ENCODE results near the gene COQ4. TPM values are rescaled to one million over a fixed set of nuclear protein-coding genes. Genes with fewer than 3 reads are reported as not detected.
"Not testable (repeated sequence)": the region's sequence is repeated elsewhere in the genome, so short reads cannot be mapped to it uniquely, and the experiment has no call there.

The COQ4 gene
- total and polyA plus RNA-seq, 2 experiments from 2014 or later, result 35.3 to 37.0 TPM

- H3K4me3 ChIP-seq, result no peak overlapping the region
- no peak for TF ChIP-seq POLR2AphosphoS5 (IDR thresholded peaks at IDR 0.05; ENCODE audit: low read depth)
- no peaks in the 10 kb centered on the region for H3K36me3 ChIP-seq (ENCODE audit: insufficient read depth)
- H4K20me1 ChIP-seq (replicated peaks; ENCODE audit: insufficient read depth), result peaks cover 6% of the 10 kb centered on the region; the same call in 1 of the 2 replicates
- no peaks in the 10 kb centered on the region for H3K9me2 ChIP-seq (ENCODE audit: insufficient read depth)
- no peak overlapping the region for H2AFZ ChIP-seq
- Mint-ChIP-seq H3K27ac (no peak overlapping the region), H3K9me3 (0 out of 3 replicates have a peak, but pooled peaks cover 3% of the 10 kb centered on the region), H3K4me1 (peaks cover 4% of the 10 kb centered on the region; the same call in 2 of the 3 replicates), H3K4me3 (no peak overlapping the region), H3K27me3 (ENCODE audit: insufficient read depth, low read depth, poor library complexity) (peaks cover 14% of the 10 kb centered on the region), H3K36me3 (ENCODE audit: low read depth) (no peaks in the 10 kb centered on the region; the same call in 2 of the 3 replicates)
- DNase-seq (ENCODE audit: low spot score) (no peak), ATAC-seq (no peak)
- no peak overlapping the region for H3K4me2 ChIP-seq
- H3K27me3 ChIP-seq (ENCODE audit: insufficient read depth), result no peaks in the 10 kb centered on the region
- no peaks in the 10 kb centered on the region for H3K4me1 ChIP-seq (ENCODE audit: insufficient read depth)
- peaks cover 12% of the 10 kb centered on the region; the same call in 1 of the 2 replicates for H3F3A ChIP-seq (replicated peaks; ENCODE audit: low read depth)
- no peaks in the 10 kb centered on the region for H3K79me2 ChIP-seq (replicated peaks; ENCODE audit: insufficient read depth)
- H3K27ac ChIP-seq (ENCODE audit: low read depth), result no peak overlapping the region
Observed at GRCh38 chr9:128337936-128338335, 15.3 kb downstream of the COQ4 start.

GRCh38 chr9:128338852-128339614, 16.4 kb downstream of the COQ4 start:
- H4K20me1 ChIP-seq (replicated peaks; ENCODE audit: insufficient read depth); H3K9me3 Mint-ChIP-seq; H3K4me1 Mint-ChIP-seq; H3K4me1 ChIP-seq (ENCODE audit: insufficient read depth); H3K27ac ChIP-seq (ENCODE audit: low read depth); ATAC-seq; H3K27ac Mint-ChIP-seq; H3K4me3 ChIP-seq; H3K27me3 ChIP-seq (ENCODE audit: insufficient read depth); H3K79me2 ChIP-seq (replicated peaks; ENCODE audit: insufficient read depth); H3K4me3 Mint-ChIP-seq; H3K36me3 Mint-ChIP-seq (ENCODE audit: low read depth); H3K36me3 ChIP-seq (ENCODE audit: insufficient read depth); H2AFZ ChIP-seq; H3K9me2 ChIP-seq (ENCODE audit: insufficient read depth); DNase-seq (ENCODE audit: low spot score); H3K4me2 ChIP-seq: not testable (repeated sequence)
- peaks cover 14% of the 10 kb centered on the region for H3K27me3 Mint-ChIP-seq (ENCODE audit: insufficient read depth, low read depth, poor library complexity)
- H3F3A ChIP-seq (replicated peaks; ENCODE audit: low read depth), result peaks cover 12% of the 10 kb centered on the region

GRCh38 chr9:128339761-128340690, 17.4 kb downstream of the COQ4 start, which contains the start of gene SLC27A4:
Gene SLC27A4 (plus strand): TSS chr9:128340527. CDS start chr9:128343133, 2,606 bp downstream.
- peaks cover 15% of the 10 kb centered on the region for H3F3A ChIP-seq (replicated peaks; ENCODE audit: low read depth)
- peak within 1 kb of the TSS; percentile 96 for H3K4me2 ChIP-seq
- no peaks in the 10 kb centered on the region for H3K4me1 ChIP-seq (ENCODE audit: insufficient read depth)
- TF ChIP-seq EZH2 (IDR thresholded peaks at IDR 0.05; ENCODE audit: low read depth, unreplicated experiment) (no peak), ETS1 (IDR thresholded peaks at IDR 0.05) (peak; percentile 40; the same call in 1 of the 2 replicates), CREB1 (CRISPR knock-in tag; IDR thresholded peaks at IDR 0.05; ENCODE audit: low read depth) (peak; percentile 79), POLR2AphosphoS5 (IDR thresholded peaks at IDR 0.05; ENCODE audit: low read depth) (no peak; the same call in 1 of the 2 replicates)
- Mint-ChIP-seq H3K4me1 (peaks cover 4% of the 10 kb centered on the region), H3K27me3 (ENCODE audit: insufficient read depth, low read depth, poor library complexity) (peaks cover 14% of the 10 kb centered on the region), H3K27ac (no peak within 1 kb of the TSS), H3K9me3 (0 out of 3 replicates have a peak, but pooled peaks cover 3% of the 10 kb centered on the region), H3K36me3 (ENCODE audit: low read depth) (peaks cover 8% of the 10 kb centered on the region; the same call in 2 of the 3 replicates), H3K4me3 (peak within 1 kb of the TSS; percentile 83)
- H3K27me3 ChIP-seq (ENCODE audit: insufficient read depth), result no peaks in the 10 kb centered on the region
- no peak within 1 kb of the TSS for H3K27ac ChIP-seq (ENCODE audit: low read depth)
- H3K4me3 ChIP-seq, result peak within 1 kb of the TSS; percentile 90
- peak; percentile 86 for ATAC-seq
- no peaks in the 10 kb centered on the region for H3K9me2 ChIP-seq (ENCODE audit: insufficient read depth)
- H3K36me3 ChIP-seq (ENCODE audit: insufficient read depth), result 0 out of 2 replicates have a peak, but pooled peaks cover 4% of the 10 kb centered on the region
- no peaks in the 10 kb centered on the region for H3K79me2 ChIP-seq (replicated peaks; ENCODE audit: insufficient read depth)
- H4K20me1 ChIP-seq (replicated peaks; ENCODE audit: insufficient read depth), result peaks cover 6% of the 10 kb centered on the region; the same call in 1 of the 2 replicates
- peak; percentile 90 for DNase-seq (ENCODE audit: low spot score)
- H2AFZ ChIP-seq, result peak within 1 kb of the TSS; percentile 97
